Kidney (tissue), 14 donors: Measurements from ENCODE around the gene SLC44A4. TPM values are rescaled to one million over a fixed set of nuclear protein-coding genes. Genes with fewer than 3 reads are reported as not detected.
"Not testable (repeated sequence)": the region's sequence is repeated elsewhere in the genome, so short reads cannot be mapped to it uniquely, and the experiment has no call there.

Experiments used
- DNase-seq, 5 donors: peaks; one replicate each; pipeline ENCODE4 v3.0.0-alpha.2; 2013 to 2020
- FAIRE-seq: peaks from 2 replicates; lab custom pipeline; 2012; peaks lifted over from hg19 to GRCh38; lab: Jason Lieb, UNC
- H3K27ac ChIP-seq, 2 donors: one replicate each; pipeline ENCODE4 v1.7.0; 2013; ENCODE audit warnings: low read depth in 2 of 2, low read length in 2 of 2, inconsistent platforms in 1 of 2
- H3K27me3 ChIP-seq: one replicate; pipeline ENCODE4 v1.7.1; 2013; ENCODE audit warnings: low read length, inconsistent platforms; ENCODE audit not compliant: control insufficient read depth, insufficient read depth
- H3K36me3 ChIP-seq, 3 donors: one replicate each; pipeline versions ENCODE4 v1.7.0 to v1.7.1; 2013; ENCODE audit warnings: low read length in 3 of 3, control low read depth in 1 of 3, inconsistent platforms in 1 of 3; ENCODE audit not compliant: insufficient read depth in 3 of 3, control insufficient read depth in 2 of 3
- H3K4me1 ChIP-seq, 3 donors: one replicate each; pipeline versions ENCODE4 v1.7.0 to v1.7.1; 2013; ENCODE audit warnings: low read length in 3 of 3, inconsistent platforms in 1 of 3, low read depth in 1 of 3; ENCODE audit not compliant: control insufficient read depth in 2 of 3, insufficient read depth in 2 of 3
- H3K4me3 ChIP-seq, 3 donors: one replicate each; pipeline versions ENCODE4 v1.7.0 to v1.8.1; 2013; ENCODE audit warnings: low read length in 3 of 3, control low read depth in 1 of 3, inconsistent platforms in 1 of 3
- H3K9ac ChIP-seq, 3 donors: one replicate each; pipeline versions ENCODE4 v1.7.0 to v1.7.1; 2013; ENCODE audit warnings: low read length in 3 of 3, control low read depth in 1 of 3, inconsistent platforms in 1 of 3
- H3K9me3 ChIP-seq, 3 donors: one replicate each; pipeline versions ENCODE4 v1.7.0 to v1.7.1; 2013; ENCODE audit warnings: low read length in 3 of 3, control low read depth in 1 of 3, inconsistent platforms in 1 of 3; ENCODE audit not compliant: control insufficient read depth in 2 of 3, insufficient read depth in 1 of 3
- CTCF ChIP-seq: IDR thresholded peaks from 3 replicates; pipeline ENCODE4 v1.5.1; 2012; ENCODE audit warnings: mild to moderate bottlenecking, moderate library complexity, borderline replicate concordance; ENCODE audit not compliant: insufficient read depth; ENCODE audit errors: extremely low read depth
- intact Hi-C: fragments of 100-400 bp; cut with DNase I; formaldehyde crosslinking; loops from one replicate; pipeline ENCODE4 v1.11.1; 2022
- polyA plus RNA-seq: library from polyadenylated mRNA; stranded (reverse); fragments of 350-450 nt; fragmentation: Illumina TruSeq; extraction: RNeasy Lipid Tissue Mini Kit (QIAGEN cat#74804); gene quantifications from one replicate; pipeline ENCODE4 v1.2.3, GENCODE V29; 2014; ENCODE audit warnings: low read depth, low replicate concordance; ENCODE audit not compliant: insufficient read depth
- total RNA-seq: library from RNA; stranded (reverse); fragmentation: NEBNext Ultra II Directional; extraction: Animal tissue kit (Norgen Biotek cat#: 25700); gene quantifications from one replicate; pipeline ENCODE4 v1.2.1, GENCODE V29; 2021
- donor health status: control.
- donor health status: control.
- donor health status: control.
- donor health status: control.
- donor health status: control.
- donor health status: DM: yes; HTN: yes; CAD: no.
- donor health status: Normal renal cell carcinoma (clear cell type).

Gene SLC44A4
- total and polyA plus RNA-seq, 2 donors from 2014 or later, result 37.4 to 137 TPM

GRCh38 chr6:31907158-31907813, 28.5 kb upstream of the SLC44A4 start:
- no peak overlapping the region for H3K9ac ChIP-seq
- DNase-seq (peak in 3 of 5 donors; percentile 49 to 74 (median 57)), FAIRE-seq (no peak)
- intact Hi-C loops, result no loop called here
- TF ChIP-seq CTCF, result no peak
- H3K27ac ChIP-seq, result no peak overlapping the region
- no peaks in the 10 kb centered on the region for H3K36me3 ChIP-seq
- H3K9me3 ChIP-seq, result no peaks in the 10 kb centered on the region
- H3K4me1 ChIP-seq, result peaks cover 0 to 8% (median 4%) of the 10 kb centered on the region in 3 donors
- no peak overlapping the region for H3K4me3 ChIP-seq
- H3K27me3 ChIP-seq, result no peaks in the 10 kb centered on the region

GRCh38 chr6:31906727-31907126, 27.9 kb upstream of the SLC44A4 start:
- H3K9me3 ChIP-seq, H3K27me3 ChIP-seq, H3K36me3 ChIP-seq, intact Hi-C loops, H3K9ac ChIP-seq, H3K4me1 ChIP-seq, H3K4me3 ChIP-seq, H3K27ac ChIP-seq, DNase-seq, FAIRE-seq: not testable (repeated sequence)

GRCh38 chr6:31906122-31906521, 27.3 kb upstream of the SLC44A4 start:
- Histone ChIP-seq H3K9me3 (no peaks in the 10 kb centered on the region), H3K4me1 (peaks cover 0 to 8% (median 6%) of the 10 kb centered on the region in 3 donors), H3K27ac (no peak overlapping the region), H3K36me3 (no peaks in the 10 kb centered on the region), H3K9ac (no peak overlapping the region), H3K27me3 (no peaks in the 10 kb centered on the region), H3K4me3 (no peak overlapping the region)
- intact Hi-C loops, result no loop called here
- no peak for FAIRE-seq
- no peak for TF ChIP-seq CTCF
- DNase-seq, result no peak

GRCh38 chr6:31905041-31905440, 26.2 kb upstream of the SLC44A4 start:
- DNase-seq (no peak), FAIRE-seq (no peak)
- intact Hi-C loops, result no loop called here
- no peaks in the 10 kb centered on the region for H3K36me3 ChIP-seq
- peaks cover 0 to 10% (median 8%) of the 10 kb centered on the region in 3 donors for H3K4me1 ChIP-seq
- no peak for TF ChIP-seq CTCF
- H3K27ac ChIP-seq, result no peak overlapping the region
- no peaks in the 10 kb centered on the region for H3K9me3 ChIP-seq
- no peaks in the 10 kb centered on the region for H3K27me3 ChIP-seq
- no peak overlapping the region for H3K4me3 ChIP-seq
- no peak overlapping the region for H3K9ac ChIP-seq
